Keratinocyte (primary cell): ENCODE data around the gene HAO2. TPM values are rescaled to one million over a fixed set of nuclear protein-coding genes. Genes with fewer than 3 reads are reported as not detected.
"Not testable (repeated sequence)": the region's sequence is repeated elsewhere in the genome, so short reads cannot be mapped to it uniquely, and the experiment has no call there.

Experiments
- DNase-seq: peaks from one replicate; pipeline ENCODE4 v3.0.0-alpha.2; 2011; ENCODE audit warnings: low read depth, missing footprints, low spot score
- FAIRE-seq: peaks from 2 replicates; lab custom pipeline; 2011; peaks lifted over from hg19 to GRCh38; lab: Jason Lieb, UNC
- H2AFZ ChIP-seq: 2 replicates; pipeline ENCODE4 v1.6.0; 2012; ENCODE audit warnings: low read length, control low read depth, inconsistent platforms; ENCODE audit not compliant: control insufficient read depth
- H3K27ac ChIP-seq: 2 replicates; pipeline ENCODE4 v1.5.1; 2011; ENCODE audit warnings: low read length; ENCODE audit not compliant: control insufficient read depth, insufficient read depth
- H3K27me3 ChIP-seq: 3 replicates; pipeline ENCODE4 v1.6.0; 2011; ENCODE audit warnings: low read length; ENCODE audit not compliant: control insufficient read depth, insufficient read depth; ENCODE audit errors: extremely low read depth
- H3K36me3 ChIP-seq, 2 experiments: 2 replicates in 1 of 2; 3 replicates in 1 of 2; pipeline ENCODE4 v1.5.1; 2011; ENCODE audit warnings: low read length in 2 of 2, mild to moderate bottlenecking in 1 of 2; ENCODE audit not compliant: control insufficient read depth in 2 of 2, insufficient read depth in 2 of 2; ENCODE audit errors: extremely low read depth in 1 of 2
- H3K4me1 ChIP-seq: 3 replicates; pipeline ENCODE4 v1.5.1; 2011; ENCODE audit warnings: low read length; ENCODE audit not compliant: control insufficient read depth, insufficient read depth; ENCODE audit errors: extremely low read depth
- H3K4me2 ChIP-seq: 3 replicates; pipeline ENCODE4 v1.6.0; 2011; ENCODE audit warnings: low read depth, low read length; ENCODE audit not compliant: control insufficient read depth, insufficient read depth; ENCODE audit errors: extremely low read depth
- H3K4me3 ChIP-seq, 3 experiments: fragments of 200-600 bp in 1 of 3; sonication (generic) in 1 of 3; 2 replicates in 2 of 3; 3 replicates in 1 of 3; pipeline ENCODE4 v1.5.1; 2011 to 2016; ENCODE audit warnings: low read length in 3 of 3, mild to moderate bottlenecking in 3 of 3, control low read depth in 2 of 3, inconsistent platforms in 1 of 3, low read depth in 1 of 3, mixed read lengths in 1 of 3, mixed run types in 1 of 3, moderate library complexity in 1 of 3; ENCODE audit not compliant: control insufficient read depth in 2 of 3, insufficient read depth in 2 of 3; ENCODE audit errors: extremely low read depth in 1 of 3
- H3K79me2 ChIP-seq: 2 replicates; pipeline ENCODE4 v1.6.0; 2012; ENCODE audit warnings: low read length; ENCODE audit not compliant: control insufficient read depth, insufficient read depth
- H3K9ac ChIP-seq: 3 replicates; pipeline ENCODE4 v1.6.0; 2011; ENCODE audit warnings: low read length; ENCODE audit not compliant: control insufficient read depth, insufficient read depth; ENCODE audit errors: extremely low read depth
- H3K9me1 ChIP-seq: 3 replicates; pipeline ENCODE4 v1.6.0; 2011; ENCODE audit warnings: low read length; ENCODE audit not compliant: control insufficient read depth, insufficient read depth; ENCODE audit errors: extremely low read depth
- H3K9me3 ChIP-seq: 2 replicates; pipeline ENCODE4 v1.5.1; 2012; ENCODE audit warnings: low read depth, low read length; ENCODE audit not compliant: control insufficient read depth
- H4K20me1 ChIP-seq: 3 replicates; pipeline ENCODE4 v1.6.0; 2011; ENCODE audit warnings: low read length; ENCODE audit not compliant: control insufficient read depth, insufficient read depth; ENCODE audit errors: extremely low read depth
- EZH2 ChIP-seq: IDR thresholded peaks from one replicate; pipeline ENCODE4 v1.6.1; 2012; ENCODE audit warnings: inconsistent platforms, mild to moderate bottlenecking, low read length, moderate library complexity
- dilution Hi-C: fragments of 300-500 bp; cut with MboI; formaldehyde crosslinking; loops from one replicate; pipeline ENCODE4 v1.7.0; 2020; ENCODE audit warnings: low sequenced_read_pairs; ENCODE audit not compliant: extremely low pct_ligation_motif_present
- polyA plus RNA-seq, 5 experiments: library from polyadenylated mRNA; depleted of rRNA in 3 of 5; stranded (reverse) in 3 of 5; stranded (forward) in 1 of 5; unstranded in 1 of 5; fragments of >200 nt; gene quantifications; 1 replicate in 1 of 5; 2 replicates in 3 of 5; 3 replicates in 1 of 5; pipeline versions ENCODE4 v1.2.1 to v1.2.3, GENCODE V29; 2011 to 2012; ENCODE audit warnings: missing spikeins in 2 of 5, low read depth in 1 of 5, low replicate concordance in 1 of 5
- TF ChIP-seq, protein P1 (sequence below), 3 experiments: IDR thresholded peaks in 1 of 3; conservative IDR thresholded peaks in 1 of 3; optimal IDR thresholded peaks in 1 of 3; 2 replicates in 2 of 3; 3 replicates in 1 of 3; pipeline versions ENCODE3 to v1.5.1; 2011; ENCODE audit warnings: low read length in 3 of 3, mild to moderate bottlenecking in 3 of 3, moderate library complexity in 2 of 3, control low read depth in 1 of 3, inconsistent platforms in 1 of 3; ENCODE audit not compliant: insufficient read depth in 2 of 3; ENCODE audit errors: extremely low read depth in 1 of 3

Gene HAO2
- polyA plus RNA-seq, 1 donor (not counting 4 experiments of a cell fraction or from before 2014, with no cell fraction given) = not detected

DNA sequence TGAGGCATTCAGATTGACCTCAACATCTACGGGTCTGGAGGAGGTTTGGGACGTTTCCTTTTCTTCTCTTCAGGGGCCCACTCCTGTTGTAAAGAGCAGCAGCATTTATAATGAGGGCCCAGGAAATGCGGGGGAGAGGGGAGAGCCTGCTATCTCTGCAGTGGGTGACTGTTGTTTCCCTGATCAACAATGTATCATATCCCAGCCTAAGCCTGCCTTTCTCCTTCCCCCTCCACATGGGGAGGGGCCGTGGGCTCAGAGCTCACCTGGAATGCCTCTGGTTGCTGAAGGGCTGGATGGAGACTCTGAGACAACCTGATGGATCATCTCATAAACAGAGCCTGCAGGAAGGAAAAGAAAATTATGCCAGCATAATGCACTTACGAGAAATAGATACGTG is 36.0 kb upstream of the HAO2 start:
- Histone ChIP-seq H2AFZ (no peak overlapping the region), H3K4me2 (no peak overlapping the region), H3K27ac (no peak overlapping the region), H3K9me1 (no peaks in the 10 kb centered on the region), H3K27me3 (no peaks in the 10 kb centered on the region), H3K9ac (no peak overlapping the region), H3K36me3 (no peaks in the 10 kb centered on the region), H3K79me2 (no peaks in the 10 kb centered on the region), H3K4me3 (no peak overlapping the region), H4K20me1 (no peaks in the 10 kb centered on the region), H3K9me3 (no peaks in the 10 kb centered on the region), H3K4me1 (peaks cover 2% of the 10 kb centered on the region)
- DNase-seq = no peak
- no peak for FAIRE-seq
- dilution Hi-C loops = no loop called here
- no peak for TF ChIP-seq EZH2
- TF ChIP-seq, protein P1, sequence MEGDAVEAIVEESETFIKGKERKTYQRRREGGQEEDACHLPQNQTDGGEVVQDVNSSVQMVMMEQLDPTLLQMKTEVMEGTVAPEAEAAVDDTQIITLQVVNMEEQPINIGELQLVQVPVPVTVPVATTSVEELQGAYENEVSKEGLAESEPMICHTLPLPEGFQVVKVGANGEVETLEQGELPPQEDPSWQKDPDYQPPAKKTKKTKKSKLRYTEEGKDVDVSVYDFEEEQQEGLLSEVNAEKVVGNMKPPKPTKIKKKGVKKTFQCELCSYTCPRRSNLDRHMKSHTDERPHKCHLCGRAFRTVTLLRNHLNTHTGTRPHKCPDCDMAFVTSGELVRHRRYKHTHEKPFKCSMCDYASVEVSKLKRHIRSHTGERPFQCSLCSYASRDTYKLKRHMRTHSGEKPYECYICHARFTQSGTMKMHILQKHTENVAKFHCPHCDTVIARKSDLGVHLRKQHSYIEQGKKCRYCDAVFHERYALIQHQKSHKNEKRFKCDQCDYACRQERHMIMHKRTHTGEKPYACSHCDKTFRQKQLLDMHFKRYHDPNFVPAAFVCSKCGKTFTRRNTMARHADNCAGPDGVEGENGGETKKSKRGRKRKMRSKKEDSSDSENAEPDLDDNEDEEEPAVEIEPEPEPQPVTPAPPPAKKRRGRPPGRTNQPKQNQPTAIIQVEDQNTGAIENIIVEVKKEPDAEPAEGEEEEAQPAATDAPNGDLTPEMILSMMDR (optimal IDR thresholded peaks at IDR 0.05 in 1 of 3, IDR thresholded peaks at IDR 0.05 in 1 of 3, conservative IDR thresholded peaks at IDR 0.05 in 1 of 3; ENCODE audit: extremely low read depth in 1 of 3, insufficient read depth in 2 of 3, low read length in 3 of 3) = no peak

DNA sequence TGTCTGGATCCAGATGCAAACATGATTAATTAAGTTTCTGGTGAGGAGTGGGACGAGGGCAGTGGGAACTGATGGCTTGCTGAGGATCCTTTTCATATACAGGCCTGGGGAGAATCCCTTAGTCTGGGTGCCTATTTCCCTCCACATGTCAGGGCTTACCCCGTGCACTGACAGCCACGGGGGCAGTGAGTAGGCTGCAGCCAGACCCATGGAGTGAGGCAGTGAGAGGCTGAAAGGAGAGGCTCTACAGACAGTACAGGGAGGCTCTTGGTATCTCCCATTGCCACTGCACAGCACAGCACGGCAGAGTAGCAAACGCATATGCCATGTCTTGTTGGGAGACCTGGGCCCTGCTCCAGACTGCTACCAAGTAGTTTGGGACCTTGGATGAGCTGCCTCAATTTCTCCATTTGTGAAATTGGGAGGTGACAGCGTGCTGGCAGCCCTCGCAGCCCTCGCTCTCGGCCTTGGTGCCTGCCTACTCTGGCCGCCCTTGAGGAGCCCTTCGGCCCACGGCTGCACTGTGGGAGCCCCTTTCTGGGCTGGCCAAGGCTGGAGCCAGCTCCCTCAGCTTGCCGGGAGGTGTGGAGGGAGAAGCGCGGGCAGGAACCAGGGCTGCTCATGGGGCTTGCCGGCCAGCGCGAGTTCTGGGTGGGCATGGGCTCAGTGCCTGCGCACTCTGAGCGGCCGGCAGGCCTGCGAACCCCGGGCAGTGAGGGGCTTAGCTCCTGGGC is 35.3 kb upstream of the HAO2 start:
- Histone ChIP-seq H3K36me3 (no peaks in the 10 kb centered on the region), H3K27ac (no peak overlapping the region), H3K79me2 (no peaks in the 10 kb centered on the region), H3K9me1 (no peaks in the 10 kb centered on the region), H2AFZ (no peak overlapping the region), H3K9me3 (no peaks in the 10 kb centered on the region), H3K4me2 (no peak overlapping the region), H3K4me3 (no peak overlapping the region), H3K27me3 (no peaks in the 10 kb centered on the region), H3K9ac (no peak overlapping the region), H3K4me1 (no peaks in the 10 kb centered on the region), H4K20me1 (no peaks in the 10 kb centered on the region)
- DNase-seq (no peak), FAIRE-seq (no peak)
- dilution Hi-C loops = no loop called here
- TF ChIP-seq EZH2 = no peak
- TF ChIP-seq, protein P1 (optimal IDR thresholded peaks at IDR 0.05 in 1 of 3, IDR thresholded peaks at IDR 0.05 in 1 of 3, conservative IDR thresholded peaks at IDR 0.05 in 1 of 3; ENCODE audit: extremely low read depth in 1 of 3, insufficient read depth in 2 of 3, low read length in 3 of 3) = no peak

DNA sequence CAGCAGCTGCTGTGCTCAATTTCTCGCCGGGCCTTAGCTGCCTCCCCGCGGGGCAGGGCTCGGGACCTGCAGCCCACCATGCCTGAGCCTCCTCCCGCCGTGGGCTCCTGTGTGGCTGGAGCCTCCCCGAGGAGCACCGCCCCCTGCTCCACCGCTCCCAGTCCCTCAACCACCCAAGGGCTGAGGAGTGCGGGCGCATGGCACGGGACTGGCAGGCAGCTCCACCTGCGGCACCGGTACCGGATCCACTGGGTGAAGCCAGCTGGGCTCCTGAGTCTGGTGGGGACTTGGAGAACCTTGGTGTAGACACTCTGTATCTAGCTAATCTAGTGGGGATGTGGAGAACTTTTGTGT is 34.7 kb upstream of the HAO2 start:
- DNase-seq, H3K4me3 ChIP-seq, dilution Hi-C loops, H3K27ac ChIP-seq, H3K9me1 ChIP-seq, H3K9me3 ChIP-seq, H2AFZ ChIP-seq, H4K20me1 ChIP-seq, H3K4me2 ChIP-seq, H3K27me3 ChIP-seq, H3K4me1 ChIP-seq, FAIRE-seq, H3K36me3 ChIP-seq, H3K9ac ChIP-seq, H3K79me2 ChIP-seq: not testable (repeated sequence)
